ENCODE data around the gene ELP1.
"Not testable (repeated sequence)": the region's sequence is repeated elsewhere in the genome, so short reads cannot be mapped to it uniquely, and the experiment has no call there.

The ELP1 gene

GRCh38 chr9:108921200-108921599 is 12.7 kb downstream of the ELP1 start:
- no peak for DNase-seq

DNA sequence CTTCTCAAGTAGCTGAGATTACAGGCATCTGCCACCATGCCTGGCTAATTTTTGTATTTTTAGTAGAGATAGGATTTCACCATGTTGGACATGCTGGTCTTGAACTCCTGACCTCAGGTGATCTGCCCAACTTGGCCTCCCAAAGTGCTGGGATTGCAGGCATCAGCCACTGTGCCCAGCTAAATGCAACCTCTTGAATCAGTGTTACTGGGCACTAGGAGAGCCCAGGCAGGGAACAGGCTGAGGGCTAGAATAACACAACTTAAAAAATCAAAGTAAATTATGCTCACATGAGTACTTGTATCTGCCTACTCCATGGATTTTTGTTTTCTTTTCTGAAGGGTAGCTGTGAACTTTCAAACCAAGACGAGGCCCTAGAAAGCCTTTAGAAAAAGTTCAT is 13.5 kb downstream of the ELP1 start:
- not testable (repeated sequence) for DNase-seq

GRCh38 chr9:108919517-108919916 is 14.4 kb downstream of the ELP1 start:
- DNase-seq, result no peak

DNA sequence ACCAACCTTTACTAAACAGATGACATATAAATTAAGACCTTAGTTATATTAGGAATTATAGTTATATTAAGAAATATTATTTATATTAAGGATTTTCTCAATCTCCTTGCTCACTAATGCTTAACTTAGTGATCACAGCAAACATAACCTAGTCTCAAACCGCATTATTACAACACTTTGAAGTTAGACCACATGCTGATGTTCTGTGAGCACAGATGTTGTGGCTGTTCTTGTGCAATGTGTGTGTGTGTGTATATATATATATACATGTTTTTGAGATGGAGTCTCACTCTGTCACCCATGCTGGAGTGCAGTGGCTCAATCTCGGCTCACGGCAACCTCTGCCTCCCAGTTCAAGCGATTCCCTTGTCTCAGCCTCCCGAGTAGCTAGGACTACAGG is 20.5 kb downstream of the ELP1 start:
- no peak for DNase-seq

- DNase-seq, result no peak
Measured at GRCh38 chr9:108911820-108912219, 22.1 kb downstream of the ELP1 start.

GRCh38 chr9:108910914-108911313 is 23.0 kb downstream of the ELP1 start:
- DNase-seq, result no peak

DNA sequence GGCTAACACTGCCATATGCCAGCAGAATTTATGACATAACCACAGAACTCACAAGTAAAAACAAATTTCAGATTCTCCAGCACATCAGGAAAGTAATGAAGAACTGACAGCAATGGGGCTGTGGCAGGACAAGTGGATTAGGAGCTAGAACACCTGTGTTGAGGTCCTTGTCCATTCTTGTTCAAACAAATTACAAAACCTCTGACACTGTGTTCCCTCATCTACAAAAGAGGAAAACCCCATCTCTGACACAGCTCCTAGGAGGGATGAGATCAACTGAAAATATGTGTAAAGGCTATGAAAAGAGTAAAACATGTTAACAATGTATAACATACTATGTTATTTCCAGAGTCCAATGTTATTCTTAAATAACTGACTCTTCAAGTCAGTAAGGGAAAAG is 23.5 kb downstream of the ELP1 start:
- DNase-seq, result no peak

- DNase-seq, result no peak
Measured at GRCh38 chr9:108905494-108905893, 28.4 kb downstream of the ELP1 start.

DNA sequence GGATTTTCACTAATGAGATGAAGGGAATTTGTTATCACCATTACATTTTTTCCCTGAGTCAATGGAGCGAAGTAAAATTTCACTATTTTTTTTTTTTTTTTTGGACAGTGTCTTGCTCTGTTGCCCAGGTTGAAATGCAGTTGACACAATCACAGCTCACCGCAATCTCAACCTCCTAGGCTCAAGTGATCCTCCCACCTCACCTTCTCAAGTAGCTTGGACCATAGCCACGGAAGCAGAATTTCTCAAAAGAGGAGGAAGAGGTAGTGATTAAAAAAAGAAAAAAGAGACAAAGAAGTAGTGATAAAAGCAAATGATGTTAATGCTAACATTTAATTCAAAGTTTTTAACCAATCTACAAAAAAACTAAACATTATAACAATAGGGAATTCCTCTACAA is 29.8 kb downstream of the ELP1 start:
- no peak for DNase-seq

- no peak for DNase-seq
Measured at GRCh38 chr9:108903420-108904103, 30.4 kb downstream of the ELP1 start.

DNA sequence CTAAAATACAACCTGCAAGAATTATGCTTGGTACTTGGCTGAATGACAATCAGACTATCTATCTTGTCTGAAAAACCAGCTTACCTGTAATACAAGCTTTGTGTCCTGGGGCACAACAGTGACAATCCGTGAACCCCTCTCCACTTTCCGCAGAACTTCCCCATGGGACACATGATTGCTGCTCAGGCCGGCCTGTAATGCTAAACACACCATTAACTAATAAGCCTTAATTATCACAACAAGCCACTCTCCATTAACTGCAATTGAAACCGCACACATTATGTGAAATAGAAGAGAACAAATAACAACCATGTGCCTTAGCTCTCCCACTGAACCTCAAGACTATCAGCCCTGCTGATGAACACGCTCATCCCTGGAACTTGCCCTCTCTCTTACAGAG is 33.7 kb downstream of the ELP1 start:
- DNase-seq, result no peak

DNA sequence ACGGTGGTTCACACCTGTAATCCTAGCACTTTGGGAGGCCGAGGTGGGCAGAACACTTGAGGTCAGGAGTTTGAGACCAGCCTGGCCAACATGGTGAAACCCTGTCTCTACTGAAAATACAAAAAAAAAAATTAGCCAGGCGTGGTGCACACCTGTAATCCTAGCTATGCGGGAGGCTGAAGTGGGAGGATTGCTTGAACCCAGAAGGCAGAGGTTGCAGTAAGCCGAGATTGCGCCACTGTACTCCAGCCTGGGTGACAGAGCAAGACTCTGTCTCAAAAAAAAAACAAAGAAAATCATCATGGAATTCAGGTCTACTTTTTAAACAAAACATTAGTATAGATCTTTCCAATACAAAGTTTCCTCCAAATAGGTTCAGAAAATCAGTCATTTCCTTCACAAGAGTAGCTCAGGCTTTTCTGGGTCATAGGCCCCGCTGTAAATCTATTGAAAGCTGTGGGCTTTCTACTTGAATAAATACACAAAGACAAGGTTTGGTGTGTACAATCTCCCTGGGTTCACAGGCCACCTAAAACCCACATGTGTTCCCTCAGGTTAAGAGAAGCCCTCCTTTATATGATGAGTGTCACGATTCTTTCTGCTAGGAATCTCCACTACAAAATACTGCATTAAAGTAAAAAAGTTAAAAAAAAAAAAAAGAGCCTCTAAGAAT is 34.8 kb downstream of the ELP1 start:
- DNase-seq, result not testable (repeated sequence)

GRCh38 chr9:108897324-108898096 is 36.4 kb downstream of the ELP1 start:
- no peak for DNase-seq

- no peak for DNase-seq
Measured at GRCh38 chr9:108894225-108894997, 39.5 kb downstream of the ELP1 start.

- no peak for DNase-seq
Measured at GRCh38 chr9:108889649-108890067, 44.3 kb downstream of the ELP1 start.

- DNase-seq, result not testable (repeated sequence)
Measured at GRCh38 chr9:108886594-108887271, 47.2 kb downstream of the ELP1 start.

DNA sequence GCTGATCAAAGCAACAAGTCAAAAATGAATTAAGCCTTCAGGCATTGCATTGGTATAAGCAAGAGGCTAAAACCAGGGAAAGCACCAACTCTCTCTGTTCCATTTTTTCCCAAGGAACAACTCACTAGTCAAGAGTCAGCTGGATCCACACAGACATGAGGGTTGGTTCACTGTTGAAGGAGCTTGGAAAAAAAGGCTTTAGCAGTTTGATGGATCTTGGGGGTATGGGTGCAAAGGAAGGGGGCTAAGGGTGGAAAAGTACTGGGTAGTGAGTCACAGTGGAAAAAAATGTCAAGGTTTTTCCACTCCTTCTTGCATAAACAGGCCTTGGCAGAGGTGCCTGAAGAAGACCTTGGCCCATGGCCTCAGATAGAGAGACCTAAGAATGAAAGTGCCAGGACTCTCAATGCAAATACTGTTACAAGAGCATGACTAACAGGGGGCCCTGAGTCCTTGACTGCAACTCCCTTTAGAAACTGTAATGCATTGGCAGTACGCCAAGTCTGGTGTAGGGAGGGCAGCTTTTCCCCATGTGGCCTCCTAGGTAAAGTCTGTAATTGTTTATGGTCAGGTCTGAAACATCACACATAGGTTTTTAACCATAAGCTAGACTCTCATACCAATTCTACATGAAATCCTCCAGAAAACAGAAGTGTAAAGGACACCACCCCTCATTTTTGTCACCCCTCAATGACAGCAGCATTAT is 48.1 kb downstream of the ELP1 start:
- DNase-seq, result no peak

DNA sequence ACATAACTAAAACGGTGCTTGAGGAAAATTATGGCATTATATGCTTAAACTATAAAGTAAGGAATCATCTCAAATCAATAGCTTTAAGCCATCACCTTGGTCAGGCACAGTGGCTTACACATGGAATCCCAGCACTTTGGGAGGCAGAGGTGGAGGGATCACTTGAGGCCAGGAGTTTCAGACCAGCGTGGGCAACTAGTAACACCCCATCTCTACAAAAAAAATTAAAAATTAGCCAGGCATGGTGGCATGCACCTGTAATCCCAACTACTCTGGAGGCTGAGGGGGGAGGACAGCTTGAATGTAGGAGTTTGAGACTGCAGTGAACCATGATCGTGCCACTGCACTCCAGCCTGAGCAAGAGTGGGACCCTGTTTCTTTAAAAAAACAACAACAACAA is 49.2 kb downstream of the ELP1 start:
- no peak for DNase-seq

- DNase-seq, result no peak
Measured at GRCh38 chr9:108883085-108883484, 50.8 kb downstream of the ELP1 start.

DNA sequence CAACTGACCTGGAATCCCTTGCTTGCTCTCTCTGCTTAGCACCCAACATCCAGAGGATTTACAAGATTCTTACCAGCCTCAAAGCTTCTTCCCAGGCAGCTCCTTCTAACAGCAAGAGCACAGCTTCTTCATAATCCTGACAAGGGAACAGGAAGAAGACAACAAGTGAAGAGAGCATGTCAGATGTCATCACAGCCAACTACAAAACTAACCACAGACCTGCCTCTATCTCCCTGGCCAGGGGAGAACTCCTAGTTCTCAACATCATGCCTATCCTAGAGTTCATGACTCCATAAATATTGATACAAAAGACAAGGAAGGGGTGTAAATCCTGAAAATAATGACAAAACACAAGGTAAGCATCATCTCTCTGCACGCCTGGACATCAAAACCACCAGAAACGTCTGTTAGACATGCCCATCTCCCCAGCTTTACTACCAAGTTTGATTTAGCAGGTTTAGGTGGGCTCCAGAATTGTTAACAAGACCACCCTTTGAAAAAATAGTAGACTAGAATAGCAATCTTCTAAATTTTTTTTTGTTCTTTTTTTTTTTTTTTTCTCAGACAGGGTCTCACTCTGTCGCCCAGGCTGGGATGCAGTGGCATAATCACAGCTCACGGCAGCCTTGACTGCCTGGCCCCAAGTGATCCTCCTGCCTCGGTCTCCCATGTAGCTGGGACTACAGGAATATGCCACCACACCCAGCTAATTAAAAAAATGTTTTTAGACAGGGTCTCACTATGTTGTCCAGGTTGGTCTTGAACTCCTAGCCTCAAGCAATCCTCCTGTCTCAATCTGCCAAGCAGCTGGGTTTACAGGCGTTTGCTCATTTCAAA is 51.7 kb downstream of the ELP1 start:
- no peak for DNase-seq

All from T-helper 9 cell (primary cell).